Measurements from ENCODE around the gene OLIG2.

Gene OLIG2

DNA sequence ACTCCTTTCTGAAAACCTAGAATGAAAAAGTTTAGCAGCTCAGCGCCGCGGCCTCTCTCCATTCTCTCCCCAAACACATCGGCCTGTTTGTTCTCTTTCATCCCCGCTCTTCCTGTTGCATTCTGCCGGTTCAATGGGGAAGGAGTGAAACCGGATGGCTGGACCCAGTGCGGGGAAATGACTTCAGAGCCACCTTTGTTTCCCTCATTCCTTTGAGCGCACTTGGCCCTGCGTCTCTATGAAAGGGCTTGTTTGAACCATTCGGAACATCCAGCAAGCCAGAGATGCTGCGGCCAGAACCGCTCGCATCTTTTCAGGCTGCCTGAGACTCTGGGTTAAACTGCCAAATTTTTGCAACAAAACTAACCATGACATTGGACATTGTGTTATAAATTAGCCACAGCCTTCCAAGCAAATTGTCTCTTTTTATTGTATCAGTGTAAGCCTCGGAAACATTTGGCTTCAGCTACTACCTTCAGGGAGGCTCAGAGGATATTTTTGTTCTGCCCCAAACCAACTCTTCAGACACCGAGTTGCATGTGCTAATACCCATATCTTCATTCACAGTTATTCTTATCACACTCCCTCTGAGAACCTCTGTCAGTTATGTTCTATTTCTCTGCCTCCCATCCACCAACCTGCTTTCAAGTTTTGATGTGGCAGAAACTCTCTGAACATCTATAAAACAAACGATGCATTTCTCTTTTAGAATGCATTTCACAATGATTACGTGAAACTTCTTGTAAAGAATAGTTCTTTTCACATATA, 39.1 kb downstream of the OLIG2 start:
- no peak for DNase-seq (ENCODE audit: low read depth in 2 of 2)

DNA sequence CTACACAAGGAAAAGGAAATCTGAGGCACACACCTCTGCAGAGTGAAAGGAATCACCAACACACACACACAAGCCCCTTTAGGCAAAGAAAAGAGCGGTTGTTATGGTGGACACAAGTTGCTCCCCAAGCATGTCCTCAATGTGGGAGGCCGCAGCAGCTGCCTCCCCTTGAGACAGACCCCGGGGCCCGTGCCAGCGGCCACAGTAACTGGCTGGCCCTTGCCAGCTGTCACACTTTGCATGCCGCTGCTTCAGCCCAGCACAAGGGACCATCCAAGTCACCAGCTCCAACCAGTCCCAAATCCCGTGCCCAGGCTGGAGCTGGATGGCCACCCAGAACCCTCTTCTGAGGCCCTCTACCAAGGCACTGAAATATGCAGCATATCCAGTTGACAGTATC, 41.3 kb downstream of the OLIG2 start:
- no peak for DNase-seq (ENCODE audit: low read depth in 2 of 2)

GRCh38 chr21:33067457-33067856, 41.7 kb downstream of the OLIG2 start:
- no peak for DNase-seq (ENCODE audit: low read depth in 2 of 2)

- no peak for DNase-seq (ENCODE audit: low read depth in 2 of 2)
Measured at GRCh38 chr21:33069243-33069642, 43.5 kb downstream of the OLIG2 start.

- DNase-seq (ENCODE audit: low read depth in 2 of 2) = no peak
Measured at GRCh38 chr21:33069645-33069993, 43.9 kb downstream of the OLIG2 start.

DNA sequence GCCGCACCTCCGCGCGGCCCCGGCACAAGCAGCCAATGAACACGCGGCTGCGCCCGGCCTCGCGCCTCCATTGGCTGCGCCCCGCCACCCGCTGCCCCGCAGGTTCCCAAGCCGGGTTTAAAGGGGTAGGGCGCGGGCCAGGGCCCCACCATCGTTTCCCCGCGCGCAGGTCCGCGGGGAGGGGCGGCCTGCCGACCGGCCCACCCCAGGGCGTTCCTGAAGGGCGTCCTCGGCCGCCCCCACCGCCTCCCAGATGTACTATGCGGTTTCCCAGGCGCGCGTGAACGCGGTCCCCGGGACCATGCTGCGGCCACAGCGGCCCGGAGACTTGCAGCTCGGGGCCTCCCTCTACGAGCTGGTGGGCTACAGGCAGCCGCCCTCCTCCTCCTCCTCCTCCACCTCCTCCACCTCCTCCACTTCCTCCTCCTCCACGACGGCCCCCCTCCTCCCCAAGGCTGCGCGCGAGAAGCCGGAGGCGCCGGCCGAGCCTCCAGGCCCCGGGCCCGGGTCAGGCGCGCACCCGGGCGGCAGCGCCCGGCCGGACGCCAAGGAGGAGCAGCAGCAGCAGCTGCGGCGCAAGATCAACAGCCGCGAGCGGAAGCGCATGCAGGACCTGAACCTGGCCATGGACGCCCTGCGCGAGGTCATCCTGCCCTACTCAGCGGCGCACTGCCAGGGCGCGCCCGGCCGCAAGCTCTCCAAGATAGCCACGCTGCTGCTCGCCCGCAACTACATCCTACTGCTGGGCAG, 44.4 kb downstream of the OLIG2 start, which contains the start of gene OLIG1:
Gene OLIG1 (plus strand): TSS at position 148 of the 750 bp plus-strand sequence. CDS start 106 bp downstream, at position 254.
- peak in 1 of 2 donors; percentile 50 for DNase-seq (ENCODE audit: low read depth in 2 of 2)

- DNase-seq (ENCODE audit: low read depth in 2 of 2) = no peak
Measured at GRCh38 chr21:33070744-33070997, 44.9 kb downstream of the OLIG2 start.

- peak in 1 of 2 donors; percentile 8 for DNase-seq (ENCODE audit: low read depth in 2 of 2)
Measured at GRCh38 chr21:33070998-33071769, 45.4 kb downstream of the OLIG2 start.

DNA sequence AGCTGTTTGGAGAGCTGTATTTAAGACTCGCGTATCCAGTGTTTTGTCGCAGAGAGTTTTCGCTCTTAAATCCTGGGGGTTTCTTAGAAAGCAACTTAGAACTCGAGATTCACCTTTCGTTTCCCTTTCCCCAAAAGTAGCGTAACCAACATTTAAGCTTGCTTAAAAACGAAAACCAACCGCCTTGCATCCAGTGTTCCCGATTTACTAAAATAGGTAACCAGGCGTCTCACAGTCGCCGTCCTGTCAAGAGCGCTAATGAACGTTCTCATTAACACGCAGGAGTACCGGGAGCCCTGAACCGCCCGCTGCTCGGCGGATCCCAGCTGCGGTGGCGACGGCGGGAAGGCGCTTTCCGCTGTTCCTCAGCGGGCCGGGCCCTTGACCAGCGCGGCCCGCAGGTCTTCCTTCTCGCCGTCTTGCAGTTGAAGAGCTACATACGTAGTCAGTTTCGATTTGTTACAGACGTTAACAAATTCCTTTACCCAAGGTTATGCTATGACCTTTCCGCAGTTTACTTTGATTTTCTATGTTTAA, 46.1 kb downstream of the OLIG2 start:
- DNase-seq (ENCODE audit: low read depth in 2 of 2) = no peak

- no peak for DNase-seq (ENCODE audit: low read depth in 2 of 2)
Measured at GRCh38 chr21:33073636-33074035, 47.9 kb downstream of the OLIG2 start.

GRCh38 chr21:33075128-33075527, 49.4 kb downstream of the OLIG2 start:
- no peak for DNase-seq (ENCODE audit: low read depth in 2 of 2)

- DNase-seq (ENCODE audit: low read depth in 2 of 2) = no peak
Measured at GRCh38 chr21:33075596-33076195, 50.0 kb downstream of the OLIG2 start.

DNA sequence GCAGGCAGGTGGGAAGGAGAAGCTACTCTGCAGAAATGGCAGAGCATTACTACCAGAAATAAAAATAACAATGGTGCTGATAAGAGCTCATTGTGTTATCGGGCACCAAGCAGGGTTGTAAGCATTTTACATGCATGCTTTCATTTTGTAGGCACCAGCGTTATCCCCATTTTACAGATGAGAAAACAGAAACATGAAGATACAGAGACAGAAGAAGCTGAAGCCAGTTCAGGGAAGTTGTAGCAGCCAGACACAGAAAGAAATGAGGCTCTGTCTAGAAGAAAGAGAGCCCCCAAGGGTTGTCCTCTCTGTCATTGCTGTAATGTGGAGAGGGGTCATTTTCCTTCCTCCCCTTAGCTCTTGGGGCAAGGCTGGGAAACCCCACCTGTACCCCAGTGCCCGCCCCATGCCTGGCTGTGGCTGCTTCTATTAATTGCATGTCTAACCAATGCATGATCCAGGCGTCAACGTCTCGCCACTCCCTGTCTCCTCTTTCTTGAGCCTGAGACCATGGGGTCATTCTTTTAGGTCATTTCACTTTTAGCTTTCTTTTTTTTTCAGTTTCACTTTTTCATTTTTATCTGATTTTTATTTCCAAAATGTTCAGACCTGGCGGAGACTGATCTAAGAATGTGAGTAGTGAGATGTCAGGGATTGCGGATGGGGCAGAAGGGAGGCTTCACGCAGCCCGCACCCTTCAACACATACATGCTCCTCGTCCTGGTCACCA, 51.0 kb downstream of the OLIG2 start:
- no peak for DNase-seq (ENCODE audit: low read depth in 2 of 2)
